ENCODE measurements around the gene TRAF3IP1. TPM values are rescaled to one million over a fixed set of nuclear protein-coding genes. Genes with fewer than 3 reads are reported as not detected.
"Not testable (repeated sequence)": the region's sequence is repeated elsewhere in the genome, so short reads cannot be mapped to it uniquely, and the experiment has no call there.

The TRAF3IP1 gene
- total RNA-seq, 2 experiments from 2014 or later = 8.6 to 8.7 TPM

- POLR2A ChIA-PET = no interaction called here
- Mint-ChIP-seq H3K4me3 (no peak overlapping the region), H3K36me3 (peaks cover 21% of the 10 kb centered on the region), H3K9me3 (no peaks in the 10 kb centered on the region), H3K27me3 (no peaks in the 10 kb centered on the region), H3K4me1 (peaks cover 2% of the 10 kb centered on the region), H3K27ac (no peak overlapping the region)
- DNase-seq (no peak), ATAC-seq (ENCODE audit: low read depth) (no peak)
These were observed 11.6 kb downstream of the TRAF3IP1 start for GRCh38 chr2:238331916-238332315.

- Mint-ChIP-seq H3K4me3 (no peak overlapping the region), H3K4me1 (peaks cover 6% of the 10 kb centered on the region), H3K36me3 (peaks cover 3% of the 10 kb centered on the region), H3K27ac (no peak overlapping the region), H3K27me3 (no peaks in the 10 kb centered on the region), H3K9me3 (no peaks in the 10 kb centered on the region)
- ATAC-seq (ENCODE audit: low read depth) (no peak), DNase-seq (no peak)
- POLR2A ChIA-PET = no interaction called here
These were observed 14.6 kb downstream of the TRAF3IP1 start for GRCh38 chr2:238334885-238335284.

GRCh38 chr2:238335591-238335990, 15.3 kb downstream of the TRAF3IP1 start:
- not testable (repeated sequence) for H3K27me3 Mint-ChIP-seq; H3K36me3 Mint-ChIP-seq; H3K4me3 Mint-ChIP-seq; H3K27ac Mint-ChIP-seq; DNase-seq; H3K4me1 Mint-ChIP-seq; ATAC-seq (ENCODE audit: low read depth); H3K9me3 Mint-ChIP-seq
- POLR2A ChIA-PET = interaction anchor here (0.7 kb wide), 1 partner anchor 773 kb away, joined by 3 read pairs; no protein-coding TSS in a partner anchor

- H3K27ac Mint-ChIP-seq = no peak overlapping the region
- ATAC-seq (ENCODE audit: low read depth) = no peak
- POLR2A ChIA-PET = interaction anchor here (0.7 kb wide), 1 partner anchor 773 kb away, joined by 3 read pairs; no protein-coding TSS in a partner anchor
These were observed 15.8 kb downstream of the TRAF3IP1 start for GRCh38 chr2:238336151-238336550.

GRCh38 chr2:238336793-238337444, 16.6 kb downstream of the TRAF3IP1 start:
- Mint-ChIP-seq H3K27me3 (no peaks in the 10 kb centered on the region), H3K27ac (no peak overlapping the region), H3K36me3 (peaks cover 2% of the 10 kb centered on the region), H3K9me3 (no peaks in the 10 kb centered on the region), H3K4me3 (no peak overlapping the region), H3K4me1 (peaks cover 6% of the 10 kb centered on the region)
- no peak for ATAC-seq (ENCODE audit: low read depth)
- POLR2A ChIA-PET = no interaction called here
- DNase-seq = no peak

More at GRCh38 chr2:238336151-238336550, 15.8 kb downstream of the TRAF3IP1 start:
- no peaks in the 10 kb centered on the region for H3K27me3 Mint-ChIP-seq
- peaks cover 6% of the 10 kb centered on the region for H3K4me1 Mint-ChIP-seq
- no peaks in the 10 kb centered on the region for H3K9me3 Mint-ChIP-seq
- no peak overlapping the region for H3K4me3 Mint-ChIP-seq
- no peak for DNase-seq
- H3K36me3 Mint-ChIP-seq = peaks cover 2% of the 10 kb centered on the region

GRCh38 chr2:238337846-238338245, 17.5 kb downstream of the TRAF3IP1 start:
- H3K9me3 Mint-ChIP-seq = no peaks in the 10 kb centered on the region
- POLR2A ChIA-PET = no interaction called here
- no peak for ATAC-seq (ENCODE audit: low read depth)
- no peak overlapping the region for H3K27ac Mint-ChIP-seq
- H3K36me3 Mint-ChIP-seq = peaks cover 2% of the 10 kb centered on the region
- no peaks in the 10 kb centered on the region for H3K27me3 Mint-ChIP-seq
- DNase-seq = no peak
- peaks cover 6% of the 10 kb centered on the region for H3K4me1 Mint-ChIP-seq
- H3K4me3 Mint-ChIP-seq = no peak overlapping the region

GRCh38 chr2:238338710-238339394, 18.5 kb downstream of the TRAF3IP1 start:
- Mint-ChIP-seq H3K9me3 (no peaks in the 10 kb centered on the region), H3K4me3 (no peak overlapping the region), H3K4me1 (peaks cover 4% of the 10 kb centered on the region), H3K36me3 (peaks cover 2% of the 10 kb centered on the region), H3K27ac (no peak overlapping the region), H3K27me3 (no peaks in the 10 kb centered on the region)
- DNase-seq (no peak), ATAC-seq (ENCODE audit: low read depth) (no peak)
- POLR2A ChIA-PET = no interaction called here

GRCh38 chr2:238339395-238339780, 19.1 kb downstream of the TRAF3IP1 start:
- Mint-ChIP-seq H3K27ac (no peak overlapping the region), H3K4me1 (peaks cover 4% of the 10 kb centered on the region), H3K36me3 (peaks cover 2% of the 10 kb centered on the region), H3K4me3 (no peak overlapping the region), H3K9me3 (no peaks in the 10 kb centered on the region), H3K27me3 (no peaks in the 10 kb centered on the region)
- POLR2A ChIA-PET = no interaction called here
- ATAC-seq (ENCODE audit: low read depth) (no peak), DNase-seq (no peak)

GRCh38 chr2:238339814-238340213, 19.5 kb downstream of the TRAF3IP1 start:
- no peak for DNase-seq
- ATAC-seq (ENCODE audit: low read depth) = no peak
- H3K27me3 Mint-ChIP-seq = no peaks in the 10 kb centered on the region
- POLR2A ChIA-PET = no interaction called here
- H3K27ac Mint-ChIP-seq = no peak overlapping the region
- H3K4me1 Mint-ChIP-seq = peaks cover 4% of the 10 kb centered on the region
- peaks cover 2% of the 10 kb centered on the region for H3K36me3 Mint-ChIP-seq
- H3K4me3 Mint-ChIP-seq = no peak overlapping the region
- H3K9me3 Mint-ChIP-seq = no peaks in the 10 kb centered on the region

- no peak overlapping the region for H3K4me3 Mint-ChIP-seq
- no peak overlapping the region for H3K27ac Mint-ChIP-seq
- H3K4me1 Mint-ChIP-seq = peaks cover 4% of the 10 kb centered on the region
- ATAC-seq (ENCODE audit: low read depth) (no peak), DNase-seq (no peak)
- no peaks in the 10 kb centered on the region for H3K9me3 Mint-ChIP-seq
- POLR2A ChIA-PET = no interaction called here
- H3K27me3 Mint-ChIP-seq = no peaks in the 10 kb centered on the region
- no peaks in the 10 kb centered on the region for H3K36me3 Mint-ChIP-seq
These were observed 21.2 kb downstream of the TRAF3IP1 start for GRCh38 chr2:238341536-238341935.

GRCh38 chr2:238344035-238344434, 23.7 kb downstream of the TRAF3IP1 start:
- H3K9me3 Mint-ChIP-seq = no peaks in the 10 kb centered on the region
- no peaks in the 10 kb centered on the region for H3K27me3 Mint-ChIP-seq
- ATAC-seq (ENCODE audit: low read depth) (no peak), DNase-seq (no peak)
- H3K4me3 Mint-ChIP-seq = no peak overlapping the region
- H3K27ac Mint-ChIP-seq = no peak overlapping the region
- H3K36me3 Mint-ChIP-seq = no peaks in the 10 kb centered on the region
- H3K4me1 Mint-ChIP-seq = peaks cover 4% of the 10 kb centered on the region
- POLR2A ChIA-PET = no interaction called here

- H3K9me3 Mint-ChIP-seq = no peaks in the 10 kb centered on the region
- no peaks in the 10 kb centered on the region for H3K27me3 Mint-ChIP-seq
- DNase-seq (no peak), ATAC-seq (ENCODE audit: low read depth) (no peak)
- H3K36me3 Mint-ChIP-seq = no peaks in the 10 kb centered on the region
- peaks cover 3% of the 10 kb centered on the region for H3K4me1 Mint-ChIP-seq
- H3K27ac Mint-ChIP-seq = no peak overlapping the region
- H3K4me3 Mint-ChIP-seq = no peak overlapping the region
- POLR2A ChIA-PET = no interaction called here
These were observed 24.2 kb downstream of the TRAF3IP1 start for GRCh38 chr2:238344517-238344916.

GRCh38 chr2:238345297-238345968, 25.1 kb downstream of the TRAF3IP1 start:
- H3K4me3 Mint-ChIP-seq = no peak overlapping the region
- H3K27ac Mint-ChIP-seq = no peak overlapping the region
- DNase-seq (no peak), ATAC-seq (ENCODE audit: low read depth) (no peak)
- no peaks in the 10 kb centered on the region for H3K36me3 Mint-ChIP-seq
- no peaks in the 10 kb centered on the region for H3K9me3 Mint-ChIP-seq
- no peaks in the 10 kb centered on the region for H3K4me1 Mint-ChIP-seq
- POLR2A ChIA-PET = no interaction called here
- H3K27me3 Mint-ChIP-seq = no peaks in the 10 kb centered on the region

- ATAC-seq (ENCODE audit: low read depth) (no peak), DNase-seq (no peak)
- Mint-ChIP-seq H3K9me3 (no peaks in the 10 kb centered on the region), H3K27me3 (no peaks in the 10 kb centered on the region), H3K4me3 (no peak overlapping the region), H3K27ac (no peak overlapping the region), H3K4me1 (no peaks in the 10 kb centered on the region), H3K36me3 (no peaks in the 10 kb centered on the region)
- POLR2A ChIA-PET = no interaction called here
These were observed 26.2 kb downstream of the TRAF3IP1 start for GRCh38 chr2:238346544-238346943.
